Measurements from ENCODE around the gene SYT11. TPM values are rescaled to one million over a fixed set of nuclear protein-coding genes. Genes with fewer than 3 reads are reported as not detected.
"Not testable (repeated sequence)": the region's sequence is repeated elsewhere in the genome, so short reads cannot be mapped to it uniquely, and the experiment has no call there.

Gene SYT11
- polyA plus RNA-seq, 2 of the 4 experiments (the other 2 are of a cell fraction): 2.5 to 2.8 TPM

GRCh38 chr1:155925506-155925905 lies 66.1 kb downstream of the SYT11 start:
- no peak overlapping the region for H3K27ac ChIP-seq
- H3K9me3 ChIP-seq: no peaks in the 10 kb centered on the region
- CTCF ChIA-PET: no interaction called here
- POLR2A ChIA-PET: no interaction called here
- H3K4me3 ChIP-seq: no peak overlapping the region
- FAIRE-seq: no peak
- no peak overlapping the region for H3K4me2 ChIP-seq
- no peak for DNase-seq (ENCODE audit: low read depth in 1 of 2, low spot score in 1 of 2)
- peaks cover 12% of the 10 kb centered on the region for H3K4me1 ChIP-seq
- no peak for ATAC-seq
- 93% methylated on average over 2 of the region's 2 CpGs for WGBS (ENCODE audit: missing lambda C conversion rate)
- no peak for TF ChIP-seq HES2 (IDR thresholded peaks at IDR 0.05)
- no peak for TF ChIP-seq HOXB5 (CRISPR knock-in tag; IDR thresholded peaks at IDR 0.05)
- no peak for TF ChIP-seq USF2 (IDR thresholded peaks at IDR 0.05)
- no peak for TF ChIP-seq EHMT2 (IDR thresholded peaks at IDR 0.05; ENCODE audit: low read depth)
- no peak for TF ChIP-seq RAD21 (conservative IDR thresholded peaks at IDR 0.05 in 1 of 2, IDR thresholded peaks at IDR 0.05 in 1 of 2)
- TF ChIP-seq HOXA7 (CRISPR knock-in tag; IDR thresholded peaks at IDR 0.05): no peak
- TF ChIP-seq RNF2 (IDR thresholded peaks at IDR 0.05; ENCODE audit: borderline replicate concordance, low read depth): no peak
- no peak for TF ChIP-seq TFCP2L1 (CRISPR knock-in tag; IDR thresholded peaks at IDR 0.05)
- TF ChIP-seq ATOH8 (CRISPR knock-in tag; IDR thresholded peaks at IDR 0.05; ENCODE audit: low read depth): no peak
- TF ChIP-seq KDM5A (IDR thresholded peaks at IDR 0.05): no peak
- no peak for TF ChIP-seq ZSCAN20 (CRISPR knock-in tag; IDR thresholded peaks at IDR 0.05)
- no peak for TF ChIP-seq CHD2 (IDR thresholded peaks at IDR 0.05; ENCODE audit: low read length, partially characterized antibody)
- no peak for TF ChIP-seq ELK1 (IDR thresholded peaks at IDR 0.05; ENCODE audit: low read depth, low read length)
- TF ChIP-seq CHD4 (IDR thresholded peaks at IDR 0.05; ENCODE audit: borderline replicate concordance): no peak

- no peak for ATAC-seq
- no peak overlapping the region for H3K4me2 ChIP-seq
- no peak overlapping the region for H3K4me3 ChIP-seq
- ChIA-PET CTCF (interaction anchor here (2.3 to 2.4 kb wide), 2 partner anchors 61 to 67 kb away, joined by 5 to 7 read pairs; no protein-coding TSS in a partner anchor), POLR2A (no interaction called here)
- no peak for FAIRE-seq
- peaks cover 39% of the 10 kb centered on the region for H3K4me1 ChIP-seq
- no peak for DNase-seq (ENCODE audit: low read depth in 1 of 2, low spot score in 1 of 2)
- 63% methylated on average over 5 of the region's 5 CpGs for WGBS (ENCODE audit: missing lambda C conversion rate)
- H3K27ac ChIP-seq: no peak overlapping the region
- no peaks in the 10 kb centered on the region for H3K9me3 ChIP-seq
- TF ChIP-seq PHF8 (IDR thresholded peaks at IDR 0.05; ENCODE audit: borderline replicate concordance, low read depth): no peak
- no peak for TF ChIP-seq RNF2 (IDR thresholded peaks at IDR 0.05; ENCODE audit: borderline replicate concordance, low read depth)
- no peak for TF ChIP-seq EHF (CRISPR knock-in tag; IDR thresholded peaks at IDR 0.05)
- no peak for TF ChIP-seq BHLHE40 (IDR thresholded peaks at IDR 0.05; ENCODE audit: low read depth, low read length)
- no peak for TF ChIP-seq NFE2L2 (conservative IDR thresholded peaks at IDR 0.05; ENCODE audit: low read length)
These were observed 69.7 kb downstream of the SYT11 start for GRCh38 chr1:155929057-155929456.

- ATAC-seq; DNase-seq (ENCODE audit: low read depth in 1 of 2, low spot score in 1 of 2); FAIRE-seq; H3K27ac ChIP-seq; H3K9me3 ChIP-seq; H3K4me3 ChIP-seq; POLR2A ChIA-PET: not testable (repeated sequence)
- WGBS (ENCODE audit: missing lambda C conversion rate): 83% methylated on average over 10 of the region's 10 CpGs
- Histone ChIP-seq H3K4me2 (peak overlapping the region; percentile 88), H3K4me1 (peaks cover 39% of the 10 kb centered on the region)
- CTCF ChIA-PET: interaction anchor here (1.0 to 3.6 kb wide), 3 partner anchors 31 to 66 kb away, joined by 4 to 23 read pairs (median 5); no protein-coding TSS in a partner anchor
These were observed 71.4 kb downstream of the SYT11 start for GRCh38 chr1:155930725-155931124.

Data from A549 (cell line).